ENCODE results near the gene FAM53B.

DNA sequence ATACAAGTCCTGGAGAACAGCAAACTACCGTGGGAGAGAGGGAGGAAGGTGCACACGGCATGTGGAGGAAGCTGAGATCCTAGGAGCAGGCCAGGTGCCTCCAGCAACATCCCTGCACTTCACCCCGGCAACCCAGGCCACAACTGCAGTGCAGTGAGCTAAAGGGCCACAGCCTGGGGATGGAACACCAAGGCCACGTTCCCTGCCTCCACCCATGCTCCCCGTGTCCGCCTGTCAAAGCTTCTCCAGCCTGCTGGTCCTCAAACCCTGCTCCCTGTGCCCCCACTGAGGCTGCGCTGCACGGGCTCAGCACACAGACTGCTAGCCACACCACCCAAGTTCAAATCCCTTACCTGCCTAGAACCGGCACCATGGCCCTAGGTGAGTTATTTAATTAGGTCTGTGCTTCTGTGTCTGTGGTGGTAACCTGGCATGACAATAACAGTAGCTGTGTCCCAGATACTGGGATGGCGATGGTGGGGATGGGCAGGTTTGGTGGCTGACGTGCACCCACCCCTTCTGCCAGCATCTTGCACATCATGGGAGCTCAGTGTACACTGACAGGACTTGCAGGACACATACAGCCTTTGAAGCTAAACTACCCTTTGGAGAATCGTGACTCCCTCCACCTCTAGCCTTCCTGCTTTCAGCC, 85.5 kb downstream of the FAM53B start:
- TF ChIP-seq CTCF (IDR thresholded peaks at IDR 0.05): no peak
- TF ChIP-seq POLR2A (IDR thresholded peaks at IDR 0.05): no peak
- TF ChIP-seq EP300 (IDR thresholded peaks at IDR 0.05): no peak

Measured in tibial nerve (tissue), 4 donors.